ENCODE measurements around the gene PLAAT2.

- TF ChIP-seq CTCF (IDR thresholded peaks at IDR 0.05) (no peak), POLR2A (IDR thresholded peaks at IDR 0.05) (no peak)
Measured at GRCh38 chr11:63517156-63517555, 46.0 kb downstream of the PLAAT2 start.

Measured in upper lobe of left lung (tissue), 4 donors.